ENCODE data around the gene OLFM2. TPM values are rescaled to one million over a fixed set of nuclear protein-coding genes. Genes with fewer than 3 reads are reported as not detected.

The OLFM2 gene
- total RNA-seq, 1 donor from 2014 or later = 8.5 TPM

- H3K4me3 ChIP-seq = no peak overlapping the region
- no peaks in the 10 kb centered on the region for H3K4me1 ChIP-seq
- no peak for DNase-seq
- TF ChIP-seq, protein P1, sequence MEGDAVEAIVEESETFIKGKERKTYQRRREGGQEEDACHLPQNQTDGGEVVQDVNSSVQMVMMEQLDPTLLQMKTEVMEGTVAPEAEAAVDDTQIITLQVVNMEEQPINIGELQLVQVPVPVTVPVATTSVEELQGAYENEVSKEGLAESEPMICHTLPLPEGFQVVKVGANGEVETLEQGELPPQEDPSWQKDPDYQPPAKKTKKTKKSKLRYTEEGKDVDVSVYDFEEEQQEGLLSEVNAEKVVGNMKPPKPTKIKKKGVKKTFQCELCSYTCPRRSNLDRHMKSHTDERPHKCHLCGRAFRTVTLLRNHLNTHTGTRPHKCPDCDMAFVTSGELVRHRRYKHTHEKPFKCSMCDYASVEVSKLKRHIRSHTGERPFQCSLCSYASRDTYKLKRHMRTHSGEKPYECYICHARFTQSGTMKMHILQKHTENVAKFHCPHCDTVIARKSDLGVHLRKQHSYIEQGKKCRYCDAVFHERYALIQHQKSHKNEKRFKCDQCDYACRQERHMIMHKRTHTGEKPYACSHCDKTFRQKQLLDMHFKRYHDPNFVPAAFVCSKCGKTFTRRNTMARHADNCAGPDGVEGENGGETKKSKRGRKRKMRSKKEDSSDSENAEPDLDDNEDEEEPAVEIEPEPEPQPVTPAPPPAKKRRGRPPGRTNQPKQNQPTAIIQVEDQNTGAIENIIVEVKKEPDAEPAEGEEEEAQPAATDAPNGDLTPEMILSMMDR (IDR thresholded peaks at IDR 0.05) = no peak
- H3K36me3 ChIP-seq = peaks cover 16% of the 10 kb centered on the region
- ATAC-seq = peak in 1 of 2 donors; percentile 14
- no peaks in the 10 kb centered on the region for H3K9me3 ChIP-seq
- no peak overlapping the region for H3K27ac ChIP-seq
- intact Hi-C loops (cut with DNase I) = no loop called here
- peaks cover 22% of the 10 kb centered on the region for H3K27me3 ChIP-seq (ENCODE audit: low read depth)
Measured at GRCh38 chr19:9969688-9969975, 33.3 kb upstream of the OLFM2 start.

DNA sequence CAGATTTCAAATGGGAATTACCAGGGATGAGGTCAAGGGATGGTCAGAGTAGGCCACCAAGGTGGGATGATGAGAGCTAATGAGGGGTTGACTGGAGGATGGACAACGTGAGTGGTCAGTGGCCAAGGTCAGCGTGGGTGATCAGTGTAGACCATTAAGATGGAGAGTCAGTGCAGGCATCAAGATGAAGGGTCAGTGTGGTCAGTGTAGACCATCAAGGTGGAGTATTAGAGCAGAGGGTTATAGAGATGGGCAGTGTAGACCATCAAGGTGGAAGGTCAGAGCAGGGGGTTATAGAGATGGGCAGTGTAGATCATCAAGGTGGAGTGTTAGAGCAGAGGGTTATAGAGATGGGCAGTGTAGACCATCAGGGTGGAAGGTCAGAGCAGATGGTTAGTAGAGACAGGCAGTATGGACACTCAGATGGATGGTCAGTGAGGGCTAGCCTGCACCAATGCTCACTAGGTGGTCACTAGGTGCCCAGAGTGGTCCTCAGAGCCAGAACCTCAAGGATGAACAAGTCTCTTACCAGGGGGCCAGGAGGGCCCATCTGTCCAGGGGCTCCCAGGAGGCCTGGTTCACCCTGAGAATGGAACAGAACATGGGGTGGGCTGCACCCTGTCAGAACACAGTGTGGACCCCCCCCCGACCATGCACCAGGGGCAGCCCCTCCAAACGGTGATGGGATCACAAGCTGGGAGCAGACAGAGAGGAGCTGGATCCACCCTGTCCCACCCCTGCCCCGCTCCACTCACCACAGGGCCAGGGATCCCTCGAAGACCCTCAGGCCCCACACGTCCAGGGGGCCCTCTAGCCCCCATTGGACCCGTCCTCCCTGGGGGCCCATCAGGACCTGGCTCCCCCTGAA lies 32.7 kb upstream of the OLFM2 start:
- intact Hi-C loops (cut with DNase I) = no loop called here
- Histone ChIP-seq H3K4me1 (no peaks in the 10 kb centered on the region), H3K27ac (no peak overlapping the region), H3K4me3 (no peak overlapping the region), H3K36me3 (peaks cover 16% of the 10 kb centered on the region), H3K27me3 (ENCODE audit: low read depth) (peaks cover 22% of the 10 kb centered on the region), H3K9me3 (no peaks in the 10 kb centered on the region)
- ATAC-seq (peak in 1 of 2 donors; percentile 21), DNase-seq (no peak)
- TF ChIP-seq, protein P1 (IDR thresholded peaks at IDR 0.05) = no peak

GRCh38 chr19:9967326-9967725 lies 31.0 kb upstream of the OLFM2 start:
- ATAC-seq = no peak
- intact Hi-C loops (cut with DNase I) = no loop called here
- no peak for DNase-seq

GRCh38 chr19:9966448-9966847 lies 30.1 kb upstream of the OLFM2 start:
- no peak for ATAC-seq
- Histone ChIP-seq H3K36me3 (peaks cover 5% of the 10 kb centered on the region), H3K4me3 (no peak overlapping the region), H3K27ac (no peak overlapping the region), H3K4me1 (no peaks in the 10 kb centered on the region), H3K9me3 (no peaks in the 10 kb centered on the region), H3K27me3 (ENCODE audit: low read depth) (peaks cover 22% of the 10 kb centered on the region)
- no peak for DNase-seq
- intact Hi-C loops (cut with DNase I) = no loop called here
- TF ChIP-seq, protein P1 (IDR thresholded peaks at IDR 0.05) = no peak

More at GRCh38 chr19:9967326-9967725, 31.0 kb upstream of the OLFM2 start:
- TF ChIP-seq, protein P1 (IDR thresholded peaks at IDR 0.05) = no peak
- Histone ChIP-seq H3K9me3 (no peaks in the 10 kb centered on the region), H3K4me1 (no peaks in the 10 kb centered on the region), H3K27me3 (ENCODE audit: low read depth) (peaks cover 22% of the 10 kb centered on the region), H3K36me3 (peaks cover 5% of the 10 kb centered on the region), H3K4me3 (no peak overlapping the region), H3K27ac (peak overlapping the region; percentile 6)

DNA sequence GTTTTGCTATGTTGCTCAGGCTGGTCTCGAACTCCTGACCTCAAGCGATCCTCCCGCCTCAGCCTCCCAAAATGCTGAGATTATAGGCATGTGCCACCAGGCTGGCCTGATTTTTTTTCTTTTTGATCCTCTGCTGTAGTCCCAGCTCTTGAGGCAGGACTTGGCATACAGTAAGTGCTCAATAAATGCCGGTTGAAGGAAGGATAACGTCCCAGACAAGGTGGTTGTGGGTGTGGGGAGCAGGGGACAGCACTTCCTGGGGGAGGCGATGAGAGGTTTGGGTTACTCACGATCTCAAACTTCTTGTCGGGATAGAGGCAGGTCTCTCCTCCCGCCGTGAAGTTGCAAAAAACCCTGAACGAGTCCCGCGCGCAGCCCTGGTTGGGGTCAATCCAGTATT lies 29.7 kb upstream of the OLFM2 start:
- intact Hi-C loops (cut with DNase I) = no loop called here
- no peaks in the 10 kb centered on the region for H3K9me3 ChIP-seq
- DNase-seq (no peak), ATAC-seq (no peak)
- H3K4me1 ChIP-seq = no peaks in the 10 kb centered on the region
- H3K4me3 ChIP-seq = no peak overlapping the region
- TF ChIP-seq, protein P1 (IDR thresholded peaks at IDR 0.05) = no peak
- peaks cover 5% of the 10 kb centered on the region for H3K36me3 ChIP-seq
- H3K27ac ChIP-seq = no peak overlapping the region
- H3K27me3 ChIP-seq (ENCODE audit: low read depth) = peaks cover 22% of the 10 kb centered on the region

Data from lower lobe of right lung (tissue), 2 donors.